ENCODE measurements around the gene EDIL3.

GRCh38 chr5:84137541-84137940, 247.1 kb downstream of the EDIL3 start:
- TF ChIP-seq POLR2AphosphoS5 (IDR thresholded peaks at IDR 0.05; ENCODE audit: borderline replicate concordance, low read depth, low read length) (no peak), EZH2 (IDR thresholded peaks at IDR 0.05) (no peak), FOXP2 (optimal IDR thresholded peaks at IDR 0.05; ENCODE audit: control extremely low read depth, extremely low read length, insufficient read depth) (no peak)
